Left forelimb (tissue), 1 donor: Measurements from ENCODE around the gene ARL14.

ENCODE experiments used
- DNase-seq: peaks from one replicate; pipeline ENCODE4 v3.0.0-alpha.2; 2018; ENCODE audit warnings: low spot score

ARL14 gene

DNA sequence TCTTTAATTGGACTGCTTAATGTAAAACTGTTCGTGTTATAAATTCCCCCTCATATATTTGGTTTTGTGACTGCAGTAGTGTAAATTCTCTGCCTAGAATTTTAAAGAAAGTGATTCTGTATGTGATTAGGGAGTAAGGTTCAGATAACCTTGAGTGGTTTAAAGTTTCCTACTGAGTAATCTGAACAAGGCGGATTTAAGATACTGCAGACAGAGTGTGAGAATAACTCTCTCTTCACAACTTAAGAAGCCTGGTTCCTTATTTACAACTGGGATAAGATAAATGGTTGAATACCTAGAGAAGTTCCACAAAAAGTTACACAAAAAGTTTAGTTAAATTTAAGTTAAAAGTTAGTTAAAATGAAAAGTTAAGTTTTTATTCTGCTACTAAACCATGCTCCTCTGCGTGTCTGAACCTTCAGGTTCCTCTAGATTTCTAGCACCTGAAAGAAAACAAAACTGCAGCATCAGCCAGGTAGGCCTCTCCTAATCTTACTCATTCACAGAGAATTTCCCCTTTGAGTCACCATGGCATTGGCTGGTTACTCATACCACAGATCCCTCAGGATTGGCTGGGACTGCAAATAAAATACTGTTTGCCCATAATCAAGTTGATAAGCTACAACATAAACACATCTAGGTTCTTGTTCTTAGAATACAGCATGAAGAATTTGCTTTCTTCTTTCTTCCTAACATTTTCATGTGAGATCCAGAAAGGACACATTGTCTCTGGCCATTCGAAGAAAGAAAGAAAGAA, at the start of gene ARL14:
TSS of gene ARL14 (plus strand) at position 614 of the 757 bp plus-strand sequence. CDS start 187 bp downstream, outside the sequence.
- no peak for DNase-seq

DNA sequence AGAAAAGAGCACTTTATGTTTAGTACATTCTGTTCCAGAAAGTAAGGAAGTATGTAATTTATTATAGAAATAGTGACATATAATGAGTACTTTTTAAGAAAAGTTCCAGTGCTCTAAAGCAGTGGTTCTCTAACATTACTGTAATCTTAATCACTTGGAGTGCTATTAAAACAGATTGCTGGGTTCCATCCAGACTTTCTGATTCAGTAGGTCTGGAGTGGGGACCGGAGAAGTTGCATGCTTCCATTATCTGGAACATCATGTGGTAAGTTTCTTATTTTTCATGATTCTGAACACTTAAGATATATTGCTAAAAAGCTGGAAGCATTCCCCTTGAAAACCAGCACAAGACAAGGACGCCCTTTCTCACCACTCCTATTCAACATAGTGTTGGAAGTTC, 47.5 kb upstream of the ARL14 start:
- no peak for DNase-seq

DNA sequence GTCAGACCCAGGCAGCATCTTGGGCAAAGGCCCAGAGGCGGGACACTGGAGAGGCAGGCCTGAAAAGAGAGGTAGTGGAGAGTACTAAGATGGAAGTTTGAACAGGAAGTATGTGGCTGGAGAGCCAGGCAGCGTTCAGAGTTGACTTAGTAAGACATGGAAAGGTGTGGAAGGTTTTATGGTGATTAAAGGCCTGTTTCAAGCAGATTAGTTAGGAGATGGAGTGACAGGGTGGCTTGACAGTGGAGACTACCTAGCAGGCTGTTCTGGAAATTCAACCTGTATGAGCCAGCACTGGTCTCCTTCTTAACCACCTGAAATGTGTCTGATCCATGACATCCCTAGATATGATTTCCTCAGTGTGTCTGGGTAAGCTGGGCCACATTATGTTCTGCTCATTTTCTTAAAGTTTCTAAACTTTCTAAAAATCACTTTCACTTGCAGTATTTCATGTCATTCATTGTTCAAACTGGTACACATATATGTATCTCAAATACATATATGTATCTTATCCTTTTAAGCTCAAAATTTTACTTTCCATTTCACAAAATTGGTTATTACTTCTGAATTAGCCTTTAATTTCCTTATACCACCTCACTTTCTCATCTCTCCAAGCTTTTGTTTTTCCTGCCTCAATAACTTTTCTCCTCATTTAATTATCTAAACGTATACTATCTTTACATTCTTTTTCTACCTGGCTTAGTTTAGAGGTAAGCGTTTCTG, 43.4 kb upstream of the ARL14 start:
- no peak for DNase-seq

DNA sequence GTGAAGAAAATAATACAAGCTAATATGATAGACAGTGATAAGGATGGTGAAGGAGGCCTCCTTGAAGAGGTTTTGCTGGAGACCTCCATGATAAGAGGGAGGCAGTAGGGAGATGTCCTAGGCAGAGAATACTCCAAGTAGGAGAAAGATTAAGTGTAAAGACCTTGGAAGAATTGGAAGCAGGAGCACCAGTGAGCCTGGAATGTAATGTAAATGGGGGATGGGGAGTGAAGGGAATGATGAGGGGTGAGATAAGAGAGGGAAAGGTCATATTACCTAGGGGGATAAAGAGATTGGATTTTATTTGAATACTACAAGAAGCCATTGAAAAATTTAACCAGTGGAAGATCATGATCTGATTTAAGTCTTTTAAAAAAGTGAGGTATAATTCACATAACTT, 41.7 kb upstream of the ARL14 start:
- no peak for DNase-seq

DNA sequence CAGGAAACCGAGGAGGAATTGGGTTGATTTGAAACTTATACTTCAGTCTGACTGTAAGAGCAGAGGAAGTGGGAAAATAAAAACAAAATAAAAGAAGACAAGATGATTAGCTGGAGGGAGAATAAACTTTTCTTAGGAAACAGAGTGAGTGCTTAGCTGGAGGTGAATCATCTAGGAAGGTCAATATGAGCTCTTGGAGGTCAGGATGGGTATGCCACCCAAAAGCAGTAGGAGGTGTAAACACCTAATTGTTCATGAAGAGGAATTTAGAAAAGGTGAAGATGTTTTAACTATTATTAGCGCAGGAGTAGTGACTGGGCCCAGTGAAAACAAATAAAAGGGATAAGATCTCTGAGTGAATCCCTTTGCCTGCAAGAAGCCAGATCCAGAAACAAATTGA, 39.9 kb upstream of the ARL14 start:
- DNase-seq, result no peak

GRCh38 chr3:160638184-160638583, 38.8 kb upstream of the ARL14 start:
- DNase-seq, result no peak

- no peak for DNase-seq
These were observed 35.2 kb upstream of the ARL14 start for GRCh38 chr3:160641665-160642309.

DNA sequence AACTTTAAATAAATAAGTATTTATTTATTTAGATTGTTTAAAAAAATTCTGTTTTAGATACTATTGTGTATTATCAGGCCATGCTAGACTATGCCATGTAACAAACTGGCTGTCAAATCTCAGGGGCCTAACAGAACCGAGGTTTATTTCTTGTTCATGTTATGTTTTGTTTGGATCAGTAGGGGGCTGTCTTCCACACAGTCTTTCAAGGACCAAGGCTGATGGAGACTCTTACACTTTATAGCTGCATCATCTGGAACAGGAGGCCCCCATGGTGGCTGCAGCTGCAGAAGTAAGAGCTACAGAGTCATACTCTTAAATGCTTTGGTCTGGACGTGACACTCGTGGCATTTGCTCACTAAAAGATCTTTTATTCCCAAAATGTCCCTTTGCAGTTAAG, 33.0 kb upstream of the ARL14 start:
- DNase-seq, result no peak

DNA sequence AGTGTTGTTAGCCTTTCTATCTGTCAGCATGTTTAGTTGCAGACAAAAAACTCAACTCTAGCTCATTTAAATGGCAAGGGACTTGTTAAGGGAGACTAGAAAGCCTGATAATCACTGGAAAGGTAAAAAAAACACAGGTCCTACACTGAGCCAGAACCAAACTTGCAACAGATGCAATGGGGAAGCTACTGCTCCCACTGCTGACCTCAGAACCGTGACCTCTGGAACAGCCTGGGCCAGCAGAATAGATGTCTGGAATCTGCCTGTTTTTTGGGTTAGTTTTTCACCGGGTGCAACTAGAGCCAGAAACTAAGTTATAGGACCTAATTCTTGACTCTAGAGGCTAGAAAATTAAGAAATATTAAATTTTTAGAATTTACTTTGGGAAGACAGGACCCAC, 32.5 kb upstream of the ARL14 start:
- no peak for DNase-seq

- no peak for DNase-seq
These were observed 28.3 kb upstream of the ARL14 start for GRCh38 chr3:160648701-160649100.

- no peak for DNase-seq
These were observed 27.4 kb upstream of the ARL14 start for GRCh38 chr3:160649596-160649995.

DNA sequence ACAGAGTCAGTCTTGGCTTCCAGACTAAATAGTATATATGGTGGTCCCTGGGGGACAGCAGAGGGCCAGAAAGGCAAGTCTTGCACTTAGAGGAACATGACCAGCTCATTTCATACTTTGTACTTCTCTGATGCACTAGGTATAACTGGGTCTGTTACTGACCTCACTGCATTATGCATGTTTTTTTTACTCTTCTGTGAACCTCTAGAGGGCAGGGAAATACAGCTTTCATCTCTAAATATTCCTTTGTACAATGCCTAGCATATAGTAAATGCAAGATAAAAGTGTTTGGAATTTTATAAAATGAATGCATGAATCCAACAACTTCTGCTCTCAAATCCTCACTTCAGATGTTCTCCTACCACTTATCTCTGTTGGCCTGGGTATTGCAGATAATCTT, 23.4 kb upstream of the ARL14 start:
- no peak for DNase-seq

DNA sequence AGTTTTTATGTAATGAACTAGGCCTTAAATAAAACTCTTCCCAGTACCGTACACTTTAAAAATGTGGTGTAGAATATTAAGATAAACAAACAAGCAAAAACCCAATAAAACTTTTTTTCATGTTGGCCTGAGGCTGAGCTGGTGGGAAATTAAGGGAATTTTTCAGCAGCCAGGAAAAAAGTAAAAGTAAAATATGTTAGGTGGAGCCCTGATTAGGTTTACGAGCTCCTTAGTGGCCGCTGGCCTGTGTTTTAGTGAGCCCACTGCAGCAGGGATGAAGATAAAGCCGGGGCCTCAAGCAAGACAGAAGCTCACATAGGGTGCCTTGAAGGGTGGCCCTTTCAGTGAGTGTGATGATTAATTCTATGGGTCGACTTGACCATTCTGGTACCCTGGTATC, 16.1 kb upstream of the ARL14 start:
- DNase-seq, result no peak

GRCh38 chr3:160661660-160662059, 15.3 kb upstream of the ARL14 start:
- no peak for DNase-seq

DNA sequence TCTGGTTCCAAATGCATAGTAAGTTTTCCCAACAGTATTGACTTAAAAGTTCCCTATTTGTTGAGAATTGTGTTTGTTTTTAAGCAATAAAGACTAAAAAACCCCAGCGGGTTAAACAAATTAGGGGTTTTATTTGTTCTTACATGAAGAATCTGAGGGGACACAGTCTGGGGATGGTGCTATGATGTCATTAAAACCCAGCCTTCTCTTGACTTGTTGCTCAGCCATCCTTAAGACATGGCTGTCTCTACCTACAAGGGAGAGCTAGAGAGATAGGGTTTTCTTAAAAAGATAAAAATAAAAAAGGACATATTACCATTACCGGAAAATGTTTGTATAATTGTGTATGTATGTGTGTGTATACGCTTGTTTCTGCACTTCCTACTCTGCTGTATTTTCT, 11.7 kb upstream of the ARL14 start:
- no peak for DNase-seq

DNA sequence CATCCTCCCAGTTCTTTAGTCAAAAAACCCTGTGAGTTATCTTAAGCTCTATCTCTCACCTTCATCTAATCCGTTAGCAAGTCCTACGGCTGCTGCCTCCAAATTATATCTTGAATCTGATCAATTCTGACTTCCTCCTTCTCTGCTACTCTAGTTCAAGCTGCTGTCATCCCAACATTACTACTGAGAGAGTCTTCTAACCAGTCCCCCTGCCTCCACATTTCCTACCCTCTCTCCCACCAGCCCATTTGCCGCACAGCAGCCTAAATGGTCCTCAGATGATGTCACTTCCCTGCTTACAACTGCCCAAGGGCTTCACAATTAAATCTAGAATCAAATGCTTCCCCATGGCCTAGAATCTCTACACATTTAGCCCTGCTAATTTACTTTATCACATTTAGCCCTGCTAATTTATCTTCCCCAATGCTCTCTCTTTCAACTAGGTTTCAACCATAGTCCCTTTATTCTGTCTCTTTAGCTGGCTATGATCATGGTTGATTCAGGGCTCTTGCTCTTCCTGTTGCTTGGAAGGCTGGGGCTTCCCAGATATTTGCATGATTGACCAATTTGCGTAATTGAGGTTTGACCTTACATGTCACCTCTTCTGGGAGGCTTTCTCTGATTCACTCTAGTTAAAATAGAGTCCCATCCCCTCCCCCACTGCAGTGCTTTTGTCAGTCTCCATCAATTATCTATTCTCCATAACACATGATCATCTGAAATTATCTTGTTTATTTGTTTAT, 11.0 kb upstream of the ARL14 start:
- no peak for DNase-seq

GRCh38 chr3:160667452-160667851, 9.5 kb upstream of the ARL14 start:
- DNase-seq, result no peak

DNA sequence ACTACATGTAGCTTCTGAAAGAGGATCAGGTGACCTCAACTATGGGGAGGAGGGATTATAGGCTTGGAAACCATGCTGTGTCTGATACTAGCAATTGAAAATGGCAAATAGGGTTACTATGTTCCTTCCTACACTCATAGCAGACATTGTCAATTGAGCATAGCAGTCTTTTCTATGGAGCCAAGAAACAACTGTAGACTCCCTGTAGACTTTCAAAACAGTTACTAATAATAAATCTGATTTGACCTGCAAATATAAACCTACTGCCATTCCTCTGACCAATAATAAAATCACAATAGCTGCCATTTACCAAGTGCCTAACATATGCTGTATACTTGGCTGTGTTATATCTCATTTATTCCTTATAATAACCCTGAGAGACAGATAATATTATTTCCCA, 8.5 kb upstream of the ARL14 start:
- no peak for DNase-seq

DNA sequence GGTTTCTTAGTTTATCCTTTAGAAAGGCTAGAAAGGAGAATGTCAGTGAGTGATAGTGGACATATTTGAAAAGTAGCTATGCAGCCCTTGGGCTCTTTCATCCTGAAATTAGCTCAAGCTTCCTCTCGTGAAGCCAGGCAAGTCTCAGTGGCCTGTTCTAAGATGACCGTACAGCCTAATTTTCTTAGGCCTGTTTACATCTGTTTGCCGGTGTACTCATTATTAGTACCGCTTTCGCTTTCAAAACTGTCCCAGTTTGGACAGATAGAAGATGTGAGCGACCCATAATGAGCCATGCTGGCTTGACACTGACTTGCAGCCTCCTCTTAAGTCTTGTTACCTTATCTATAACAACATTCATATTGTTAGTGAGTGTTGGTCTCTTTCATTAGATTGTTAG, 5.7 kb upstream of the ARL14 start:
- no peak for DNase-seq

- DNase-seq, result no peak
These were observed 5.0 kb upstream of the ARL14 start for GRCh38 chr3:160671995-160672394.

- DNase-seq, result no peak
These were observed 3.8 kb upstream of the ARL14 start for GRCh38 chr3:160673188-160673587.

- no peak for DNase-seq
These were observed 1.3 kb upstream of the ARL14 start for GRCh38 chr3:160675566-160676124.
